ENCODE results near the gene IRF9. TPM values are rescaled to one million over a fixed set of nuclear protein-coding genes. Genes with fewer than 3 reads are reported as not detected.

The IRF9 gene
- total and polyA plus RNA-seq, 2 of the 13 experiments (the other 11 are each of a cell fraction or from before 2014, with no cell fraction given): 14.9 to 49.7 TPM

DNA sequence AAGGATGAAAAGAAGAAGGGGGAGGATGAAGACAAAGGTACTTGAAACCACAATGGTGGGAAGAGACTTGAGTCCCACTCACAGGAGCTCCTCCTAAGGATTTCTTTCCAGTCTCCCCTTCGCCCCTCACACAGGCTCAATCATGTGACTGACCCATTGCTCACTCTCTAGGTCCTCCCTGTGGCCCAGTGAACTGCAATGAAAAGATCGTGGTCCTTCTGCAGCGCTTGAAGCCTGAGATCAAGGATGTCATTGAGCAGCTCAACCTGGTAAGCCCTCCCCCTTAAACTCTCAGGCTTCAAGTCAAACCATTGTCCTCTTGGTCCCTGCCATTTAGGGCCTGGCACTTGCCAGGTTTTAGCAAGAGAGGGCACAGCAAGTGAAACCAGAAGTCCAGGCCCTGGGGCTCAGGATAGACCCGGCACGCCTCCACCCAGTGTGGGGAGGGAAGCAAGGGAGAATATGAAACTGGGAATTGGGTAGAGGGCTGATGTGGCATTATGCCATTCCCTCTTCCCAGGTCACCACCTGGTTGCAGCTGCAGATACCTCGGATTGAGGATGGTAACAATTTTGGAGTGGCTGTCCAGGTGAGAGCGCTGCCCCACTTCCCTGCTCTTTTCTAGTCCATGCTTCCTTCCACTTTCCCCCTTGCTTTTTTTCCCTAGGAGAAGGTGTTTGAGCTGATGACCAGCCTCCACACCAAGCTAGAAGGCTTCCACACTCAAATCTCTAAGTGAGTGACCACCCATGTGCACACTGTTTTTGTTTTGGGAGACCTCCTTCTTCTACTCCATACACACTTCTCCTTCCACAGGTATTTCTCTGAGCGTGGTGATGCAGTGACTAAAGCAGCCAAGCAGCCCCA, 23.3 kb upstream of the IRF9 start (continued):
- TF ChIP-seq, protein P1, sequence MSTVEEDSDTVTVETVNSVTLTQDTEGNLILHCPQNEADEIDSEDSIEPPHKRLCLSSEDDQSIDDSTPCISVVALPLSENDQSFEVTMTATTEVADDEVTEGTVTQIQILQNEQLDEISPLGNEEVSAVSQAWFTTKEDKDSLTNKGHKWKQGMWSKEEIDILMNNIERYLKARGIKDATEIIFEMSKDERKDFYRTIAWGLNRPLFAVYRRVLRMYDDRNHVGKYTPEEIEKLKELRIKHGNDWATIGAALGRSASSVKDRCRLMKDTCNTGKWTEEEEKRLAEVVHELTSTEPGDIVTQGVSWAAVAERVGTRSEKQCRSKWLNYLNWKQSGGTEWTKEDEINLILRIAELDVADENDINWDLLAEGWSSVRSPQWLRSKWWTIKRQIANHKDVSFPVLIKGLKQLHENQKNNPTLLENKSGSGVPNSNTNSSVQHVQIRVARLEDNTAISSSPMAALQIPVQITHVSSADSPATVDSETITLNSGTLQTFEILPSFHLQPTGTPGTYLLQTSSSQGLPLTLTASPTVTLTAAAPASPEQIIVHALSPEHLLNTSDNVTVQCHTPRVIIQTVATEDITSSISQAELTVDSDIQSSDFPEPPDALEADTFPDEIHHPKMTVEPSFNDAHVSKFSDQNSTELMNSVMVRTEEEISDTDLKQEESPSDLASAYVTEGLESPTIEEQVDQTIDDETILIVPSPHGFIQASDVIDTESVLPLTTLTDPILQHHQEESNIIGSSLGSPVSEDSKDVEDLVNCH (CRISPR knock-in tag; IDR thresholded peaks at IDR 0.05): no peak
- TF ChIP-seq FOSL1 (CRISPR knock-in tag; IDR thresholded peaks at IDR 0.05; ENCODE audit: borderline replicate concordance) (no peak), AKAP8 (CRISPR knock-in tag; IDR thresholded peaks at IDR 0.05) (peak; percentile 77), RBFOX2 (IDR thresholded peaks at IDR 0.05; ENCODE audit: low read depth, low read length) (peak; percentile 57), ZNF326 (CRISPR knock-in tag; IDR thresholded peaks at IDR 0.05; ENCODE audit: borderline replicate concordance) (no peak), KAT8 (CRISPR knock-in tag; IDR thresholded peaks at IDR 0.05) (no peak), ZNF207 (IDR thresholded peaks at IDR 0.05; ENCODE audit: borderline replicate concordance) (no peak), TARDBP (CRISPR knock-in tag; IDR thresholded peaks at IDR 0.05) (0 out of 2 replicates have a peak, but pooled peaks have one; percentile 34), GABPA (IDR thresholded peaks at IDR 0.05; ENCODE audit: low read depth, low read length) (no peak), GABPA (CRISPR knock-in tag; IDR thresholded peaks at IDR 0.05; ENCODE audit: low read depth) (no peak), CCDC6 (CRISPR knock-in tag; IDR thresholded peaks at IDR 0.05) (no peak), KDM2A (CRISPR knock-in tag; IDR thresholded peaks at IDR 0.05; ENCODE audit: borderline replicate concordance, low read depth) (0 out of 2 replicates have a peak, but pooled peaks have one; percentile 13), GATA4 (IDR thresholded peaks at IDR 0.05; ENCODE audit: borderline replicate concordance, low read depth) (0 out of 2 replicates have a peak, but pooled peaks have one; percentile 31), ZBTB33 (CRISPR knock-in tag; IDR thresholded peaks at IDR 0.05) (no peak), ZNF839 (CRISPR knock-in tag; IDR thresholded peaks at IDR 0.05; ENCODE audit: borderline replicate concordance) (peak; percentile 46; the same call in 1 of the 2 replicates), ZNF24 (IDR thresholded peaks at IDR 0.05) (no peak), PAXIP1 (CRISPR knock-in tag; conservative IDR thresholded peaks at IDR 0.05) (no peak)
- TF ChIP-seq, protein P2, sequence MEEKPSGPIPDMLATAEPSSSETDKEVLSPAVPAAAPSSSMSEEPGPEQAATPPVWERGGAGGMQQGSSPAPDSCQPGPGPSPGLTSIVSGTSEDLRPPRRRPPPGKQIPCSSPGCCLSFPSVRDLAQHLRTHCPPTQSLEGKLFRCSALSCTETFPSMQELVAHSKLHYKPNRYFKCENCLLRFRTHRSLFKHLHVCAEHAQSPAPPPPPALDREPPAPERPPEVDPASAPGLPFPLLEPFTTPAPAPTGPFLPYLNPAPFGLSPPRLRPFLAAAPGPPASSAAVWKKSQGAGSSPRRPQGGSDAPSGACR (CRISPR knock-in tag; IDR thresholded peaks at IDR 0.05): no peak
- TF ChIP-seq, protein P3, sequence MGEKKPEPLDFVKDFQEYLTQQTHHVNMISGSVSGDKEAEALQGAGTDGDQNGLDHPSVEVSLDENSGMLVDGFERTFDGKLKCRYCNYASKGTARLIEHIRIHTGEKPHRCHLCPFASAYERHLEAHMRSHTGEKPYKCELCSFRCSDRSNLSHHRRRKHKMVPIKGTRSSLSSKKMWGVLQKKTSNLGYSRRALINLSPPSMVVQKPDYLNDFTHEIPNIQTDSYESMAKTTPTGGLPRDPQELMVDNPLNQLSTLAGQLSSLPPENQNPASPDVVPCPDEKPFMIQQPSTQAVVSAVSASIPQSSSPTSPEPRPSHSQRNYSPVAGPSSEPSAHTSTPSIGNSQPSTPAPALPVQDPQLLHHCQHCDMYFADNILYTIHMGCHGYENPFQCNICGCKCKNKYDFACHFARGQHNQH (CRISPR knock-in tag; IDR thresholded peaks at IDR 0.05): 0 out of 2 replicates have a peak, but pooled peaks have one; percentile 4

Measured in HepG2 (cell line).